Activated T-cell treated with anti-CD3 and anti-CD28 coated beads, Interleukin-2, amount 50 U/mL, for 48 hours (primary cell): ENCODE data around the gene RNU2-1.
A peak's percentile ranks its signal among the peaks of the same experiment; 100 is the strongest.
"Not testable (repeated sequence)": the region's sequence is repeated elsewhere in the genome, so short reads cannot be mapped to it uniquely, and the experiment has no call there.

ENCODE experiments used
- DNase-seq, 2 experiments: peaks; one replicate each; pipeline ENCODE4 v3.0.0-alpha.2; 2020

The RNU2-1 gene

DNA sequence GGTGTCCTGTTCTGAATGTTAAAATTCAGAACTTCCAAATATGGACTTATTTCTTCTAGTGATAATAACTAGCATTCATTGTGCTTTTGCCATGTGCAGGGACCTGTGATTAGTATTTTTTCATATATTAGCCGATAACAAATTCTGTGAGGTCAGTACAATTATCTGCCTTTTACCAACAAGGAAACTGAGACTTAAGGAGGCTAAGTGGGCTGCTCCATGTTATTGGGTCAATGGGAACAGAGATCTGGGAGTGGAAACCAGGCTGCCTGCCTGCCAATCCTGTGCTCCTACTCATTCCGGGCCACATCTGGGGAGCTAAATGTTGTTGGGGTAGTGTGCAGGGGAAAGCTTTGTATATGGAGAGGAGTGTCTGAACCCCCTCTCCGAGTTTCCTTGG lies 18.4 kb downstream of the RNU2-1 start:
- no peak for DNase-seq

DNA sequence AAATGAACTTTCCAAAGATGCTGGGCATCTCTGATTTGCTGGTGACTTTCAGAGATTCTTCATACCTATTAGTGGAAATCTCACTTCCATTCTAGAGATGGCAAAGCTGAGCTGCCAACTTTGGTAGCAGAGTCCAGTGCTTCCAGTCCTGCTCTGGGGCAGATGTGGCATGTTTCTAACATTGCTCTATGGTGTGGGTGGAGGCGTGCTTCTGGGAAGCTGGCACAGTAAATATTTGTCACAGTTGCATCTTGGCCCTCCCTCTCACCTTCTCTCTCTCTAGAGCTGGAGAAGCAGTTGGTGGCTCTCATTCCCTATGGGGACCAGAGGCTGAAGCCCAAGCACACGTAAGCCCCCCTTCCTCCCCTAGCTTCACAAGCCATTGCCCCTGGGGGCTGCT lies 20.2 kb downstream of the RNU2-1 start:
- DNase-seq = no peak

DNA sequence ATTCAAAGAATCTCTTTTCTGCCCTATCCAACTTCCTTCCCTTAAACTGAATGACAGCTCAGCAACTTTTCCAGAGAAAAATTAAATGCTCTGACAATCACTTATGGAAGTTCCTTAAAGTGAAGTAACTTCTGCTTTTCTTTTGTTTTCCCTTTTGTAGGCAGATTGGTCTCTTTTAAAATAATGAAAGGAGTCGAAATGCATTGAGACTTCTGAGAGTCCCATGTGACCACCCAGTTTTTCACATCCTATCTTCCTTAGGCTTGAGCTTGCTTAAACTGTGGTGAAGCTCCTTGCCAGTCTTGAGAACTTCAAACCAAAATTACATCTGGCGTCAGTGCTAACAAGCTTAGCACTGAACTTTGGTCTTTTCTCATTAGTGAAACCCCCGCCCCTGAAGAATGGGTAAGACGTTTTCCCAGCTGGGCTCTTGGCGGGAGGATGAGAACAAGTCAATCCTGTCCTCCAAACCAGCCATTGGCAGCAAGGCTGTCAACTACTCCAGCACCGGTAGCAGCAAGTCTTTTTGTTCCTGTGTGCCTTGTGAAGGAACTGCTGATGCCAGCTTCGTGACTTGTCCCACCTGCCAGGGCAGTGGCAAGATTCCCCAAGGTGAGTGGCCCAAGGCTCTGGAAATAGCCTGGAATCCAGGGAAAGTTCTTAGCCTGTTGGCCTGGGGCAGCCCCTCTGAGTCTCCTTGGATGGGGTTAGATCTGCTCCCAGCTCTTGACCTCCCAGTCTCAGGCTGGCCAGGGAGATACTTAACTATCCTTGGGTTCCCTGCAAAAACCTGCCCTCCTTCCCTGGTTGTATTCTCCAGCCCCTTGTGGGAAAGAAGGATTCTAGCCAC lies 20.9 kb downstream of the RNU2-1 start:
- DNase-seq = no peak

DNA sequence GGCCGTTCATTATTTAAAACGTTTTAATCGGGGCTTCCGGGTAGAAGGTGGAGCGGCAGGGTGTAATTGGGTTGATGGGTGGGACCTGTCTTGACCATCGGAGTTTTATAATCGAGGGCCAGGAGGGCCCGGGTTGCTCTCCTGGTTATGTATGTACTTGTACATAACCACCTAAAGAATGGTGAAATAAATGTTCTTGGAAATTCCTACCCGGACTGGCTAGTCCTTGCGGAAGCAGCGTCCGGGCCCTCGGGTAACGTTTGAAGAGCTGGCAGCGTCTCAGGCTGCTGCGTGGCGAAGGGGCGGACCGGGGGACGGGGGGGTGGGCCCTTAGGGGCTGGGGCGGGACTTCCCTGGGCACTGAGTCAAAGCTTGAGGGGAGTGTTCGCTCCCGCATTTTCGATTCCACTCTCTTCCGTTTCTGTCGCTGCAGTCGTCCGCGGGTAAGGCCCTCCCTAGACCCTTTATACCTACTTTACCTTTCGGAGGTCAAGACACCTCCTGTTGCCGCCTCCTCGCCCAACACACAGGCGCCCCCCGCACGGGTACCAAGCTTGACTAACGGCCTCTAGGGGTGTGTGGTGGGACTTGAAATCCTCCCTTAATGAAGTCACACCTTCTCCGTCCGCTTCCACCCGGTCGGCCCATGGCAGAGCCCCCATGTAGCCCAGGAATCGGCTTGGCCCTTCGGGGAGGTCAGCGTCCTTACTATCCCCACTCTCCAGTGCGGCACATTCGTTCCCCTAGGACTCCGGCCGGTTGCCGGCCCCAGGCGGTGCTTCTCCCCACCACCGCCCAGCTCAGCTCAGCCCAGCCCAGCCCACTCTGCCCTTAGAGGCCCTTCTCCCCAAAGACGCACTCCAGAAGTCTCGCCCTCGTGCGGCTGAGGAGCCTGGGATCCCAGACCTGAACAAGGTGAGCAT lies 22.0 kb downstream of the RNU2-1 start, which contains the start of gene TMEM106A:
Gene TMEM106A (plus strand): TSS at position 396 of the 923 bp plus-strand sequence. CDS start 1,167 bp downstream, outside the sequence.
- DNase-seq = peak; percentile 82 to 85

DNA sequence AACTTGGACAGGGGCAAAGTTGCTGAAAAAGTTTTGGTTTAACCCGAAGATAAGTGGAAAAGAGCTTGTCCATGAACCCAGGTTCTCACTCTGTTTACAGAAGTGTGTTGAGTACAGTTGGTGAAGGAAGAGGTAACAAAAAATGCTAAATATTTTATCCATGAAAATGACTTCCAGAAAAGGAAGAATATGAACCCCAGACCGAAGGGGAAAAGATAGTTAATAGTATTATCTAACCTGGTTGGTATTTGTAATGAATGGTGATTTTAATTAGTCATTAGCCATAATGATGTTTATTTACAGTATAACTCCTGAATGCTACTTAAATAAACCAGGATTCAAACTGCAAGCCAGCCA lies 22.7 kb downstream of the RNU2-1 start:
- no peak for DNase-seq

DNA sequence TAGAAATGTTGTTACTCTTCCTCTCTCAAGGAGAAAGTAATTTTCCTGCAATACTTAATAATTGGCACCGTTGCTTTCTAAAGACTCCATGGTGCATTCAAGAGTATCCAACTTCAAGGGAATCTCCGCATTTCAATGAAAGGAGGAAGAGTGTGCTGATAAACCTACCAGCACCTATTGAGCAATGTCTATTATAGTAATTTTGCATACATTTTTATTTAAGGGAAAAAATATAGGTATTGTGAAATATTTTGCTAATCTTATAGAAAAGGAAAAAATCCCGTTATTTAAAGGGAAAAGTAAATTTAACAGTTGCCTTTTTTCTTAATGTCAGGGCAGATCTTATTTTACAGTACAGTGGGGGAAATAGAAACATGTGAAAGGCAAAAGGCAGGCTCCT lies 23.2 kb downstream of the RNU2-1 start:
- DNase-seq = no peak

DNA sequence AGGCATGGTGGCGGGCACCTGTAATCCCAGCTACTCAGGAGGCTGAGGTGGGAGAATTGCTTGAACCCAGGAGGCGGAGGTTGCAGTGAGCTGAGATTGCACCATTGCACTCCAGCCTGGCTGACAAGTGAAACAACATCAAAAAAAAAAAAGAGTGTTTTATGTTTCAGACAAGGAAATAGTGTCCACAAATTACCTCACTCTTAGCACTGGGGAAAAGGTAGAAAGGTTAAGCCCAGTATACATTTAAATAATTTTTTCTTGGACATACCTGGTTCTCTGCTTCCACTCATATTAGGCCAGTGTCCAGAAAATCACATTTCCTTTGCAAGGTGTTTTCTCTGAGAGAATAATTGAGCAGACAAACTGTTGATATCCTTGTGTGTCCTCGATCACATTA lies 30.8 kb downstream of the RNU2-1 start:
- DNase-seq = not testable (repeated sequence)

DNA sequence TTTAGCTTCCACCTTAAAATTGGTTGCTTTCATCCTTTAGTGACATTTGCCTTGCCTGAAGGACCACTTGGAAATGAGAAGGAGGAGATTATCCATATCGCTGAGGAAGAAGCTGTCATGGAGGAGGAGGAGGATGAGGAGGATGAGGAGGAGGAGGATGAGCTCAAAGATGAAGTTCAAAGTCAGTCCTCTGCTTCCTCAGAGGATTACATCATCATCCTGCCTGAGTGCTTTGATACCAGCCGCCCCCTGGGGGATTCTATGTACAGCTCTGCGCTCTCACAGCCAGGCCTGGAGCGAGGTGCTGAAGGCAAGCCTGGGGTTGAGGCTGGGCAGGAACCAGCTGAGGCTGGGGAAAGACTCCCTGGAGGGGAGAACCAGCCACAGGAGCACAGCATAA lies 33.6 kb downstream of the RNU2-1 start:
- DNase-seq = no peak

DNA sequence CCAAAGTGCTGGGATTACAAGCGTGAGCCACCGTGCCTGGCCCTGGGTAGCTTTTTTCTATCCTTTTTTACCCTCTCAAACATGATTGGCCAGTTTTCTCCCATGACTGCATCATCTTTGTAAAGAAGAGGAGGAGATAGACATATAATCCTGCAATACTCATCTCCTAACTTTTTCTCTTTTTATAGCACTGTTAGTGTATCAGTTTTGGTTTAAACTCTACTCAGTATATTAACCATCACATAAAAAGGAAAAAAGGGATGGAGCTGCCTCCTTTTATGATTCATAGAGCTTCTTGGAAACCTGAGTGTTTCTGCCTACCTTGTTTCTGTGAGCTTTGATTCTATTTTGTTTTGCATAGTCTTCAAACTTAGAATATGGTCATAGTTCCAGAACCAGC lies 34.1 kb downstream of the RNU2-1 start:
- no peak for DNase-seq

DNA sequence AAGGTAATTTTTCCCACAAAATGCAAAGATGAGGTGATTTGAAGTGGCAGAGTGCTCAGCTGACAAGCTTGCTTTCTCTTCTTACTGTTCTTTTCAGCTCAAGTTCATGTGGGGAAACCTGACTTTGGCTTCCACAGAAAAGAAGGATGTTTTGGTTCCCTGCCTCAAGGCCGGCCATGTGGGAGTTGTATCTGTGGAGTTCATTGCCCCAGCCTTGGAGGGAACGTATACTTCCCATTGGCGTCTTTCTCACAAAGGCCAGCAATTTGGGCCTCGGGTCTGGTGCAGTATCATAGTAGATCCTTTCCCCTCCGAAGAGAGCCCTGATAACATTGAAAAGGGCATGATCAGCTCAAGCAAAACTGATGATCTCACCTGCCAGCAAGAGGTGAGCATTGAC lies 40.5 kb downstream of the RNU2-1 start:
- no peak for DNase-seq

DNA sequence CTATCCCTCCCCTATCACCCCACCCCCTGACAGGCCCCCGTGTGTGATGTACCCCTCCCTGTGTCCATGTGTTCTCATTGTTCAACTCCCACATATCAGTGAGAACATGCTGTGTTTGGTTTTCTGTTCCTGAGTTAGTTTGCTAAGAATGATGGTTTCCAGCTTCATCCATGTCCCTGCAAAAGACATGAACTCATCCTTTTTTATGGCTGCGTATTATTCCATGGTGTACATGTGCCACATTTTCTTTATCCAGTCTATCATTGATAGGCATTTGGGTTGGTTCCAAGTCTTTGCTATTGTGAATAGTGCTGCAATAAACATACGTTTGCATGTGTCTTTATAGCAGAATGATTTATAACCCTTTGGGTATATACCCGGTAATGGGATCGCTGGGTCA lies 47.1 kb downstream of the RNU2-1 start:
- not testable (repeated sequence) for DNase-seq

DNA sequence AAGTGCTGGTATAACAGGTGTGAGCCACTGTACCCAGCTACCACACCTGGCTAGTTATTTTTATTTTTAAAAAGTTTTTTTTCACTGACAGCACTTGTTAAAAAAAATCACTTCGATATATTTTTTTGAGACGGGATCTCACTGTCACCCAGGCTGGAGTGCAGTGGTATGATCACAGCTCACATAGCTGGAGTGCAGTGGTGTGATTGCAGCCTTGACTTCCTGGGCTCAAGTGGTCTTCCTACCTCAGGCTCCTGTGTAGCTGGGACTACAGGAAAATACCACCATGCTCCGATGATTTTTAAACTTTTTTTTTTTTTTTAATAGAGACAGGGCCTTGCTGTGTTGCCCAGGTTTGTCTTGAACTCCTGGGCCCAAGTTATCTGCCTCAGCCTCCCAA lies 49.9 kb downstream of the RNU2-1 start:
- DNase-seq = no peak
